Stomach (tissue), 9 donors: ENCODE data around the gene SPATA21. TPM values are rescaled to one million over a fixed set of nuclear protein-coding genes. Genes with fewer than 3 reads are reported as not detected.
A peak's percentile ranks its signal among the peaks of the same experiment; 100 is the strongest.

Source experiments
- DNase-seq, 2 donors: peaks; one replicate each; pipeline versions ENCODE4 v3.0.0 to v3.0.0-alpha.2; 2013 to 2019
- H3K27ac ChIP-seq, 5 donors: fragments of 200-600 bp in 4 of 5; sonication (generic) in 4 of 5; one replicate each; pipeline ENCODE4 v1.5.1; 2013 to 2019; ENCODE audit warnings: mild to moderate bottlenecking in 1 of 5, moderate library complexity in 1 of 5
- H3K27me3 ChIP-seq, 3 donors: fragments of 200-600 bp; sonication (generic); one replicate each; pipeline ENCODE4 v1.5.1; 2017 to 2019; ENCODE audit warnings: mixed run types in 1 of 3
- H3K36me3 ChIP-seq, 4 donors: fragments of 200-600 bp; sonication (generic); 1 replicate in 3 of 4; 2 replicates in 1 of 4; pipeline ENCODE4 v1.5.1; 2016 to 2019
- H3K4me1 ChIP-seq, 4 donors: fragments of 200-600 bp; sonication (generic); one replicate each; pipeline ENCODE4 v1.5.1; 2016 to 2019
- H3K4me3 ChIP-seq, 4 donors: fragments of 200-600 bp; sonication (generic) in 3 of 4; one replicate each; pipeline ENCODE4 v1.5.1; 2016 to 2019; ENCODE audit warnings: mild to moderate bottlenecking in 1 of 4
- H3K9me3 ChIP-seq, 4 donors: fragments of 200-600 bp; sonication (generic); one replicate each; pipeline ENCODE4 v1.5.1; 2016 to 2019
- CTCF ChIP-seq, 7 experiments: fragments of 450-650 bp in 4 of 7; fragments of 200-600 bp in 3 of 7; sonication (generic) in 3 of 7; IDR thresholded peaks; one replicate each; pipeline ENCODE4 v1.5.1; 2016 to 2019; ENCODE audit warnings: antibody characterized with exemption in 7 of 7, control low read depth in 2 of 7, mild to moderate bottlenecking in 1 of 7
- EP300 ChIP-seq: sonication (generic); formaldehyde crosslinking; IDR thresholded peaks from one replicate; pipeline ENCODE4 v1.6.1; 2017; ENCODE audit warnings: antibody characterized with exemption
- POLR2A ChIP-seq, 4 donors: fragments of 450-650 bp; IDR thresholded peaks; one replicate each; pipeline ENCODE4 v1.6.1; 2016; ENCODE audit warnings: antibody characterized with exemption in 4 of 4, control low read depth in 2 of 4, mild to moderate bottlenecking in 1 of 4, moderate library complexity in 1 of 4
- POLR2AphosphoS5 ChIP-seq, 3 donors: sonication (generic); formaldehyde crosslinking; IDR thresholded peaks; one replicate each; pipeline ENCODE4 v1.6.1; 2016; ENCODE audit warnings: antibody characterized with exemption in 3 of 3
- WGBS, 5 donors: extraction: QIAGEN DNeasy Blood & Tissue Kit in 3 of 5; methylation state at CpG; one replicate each; pipeline versions ENCODE4 v1.1.5 to v1.1.7; 2013 to 2018; 5-methylcytosine and 5-hydroxymethylcytosine counted together
- intact Hi-C: fragments of 100-400 bp; cut with DNase I; formaldehyde crosslinking; loops from one replicate; pipeline ENCODE4 v1.15.1; 2023; ENCODE audit warnings: low total_unique reads
- polyA plus RNA-seq, 3 donors: library from polyadenylated mRNA; stranded (reverse); fragments of 200-250 nt; gene quantifications; one replicate each; pipeline ENCODE4 v1.2.3, GENCODE V29; 2013
- total RNA-seq, 5 donors: library from RNA; depleted of rRNA; stranded (reverse); fragments of >200 nt; gene quantifications; one replicate each; pipeline versions ENCODE4 v1.1.0 to v1.2.3, GENCODE V29; 2014 to 2016
- donor health status: healthy with polysubstance abuse.
- donor health status: Bipolar disorder and iron deficiency.
- donor health status: healthy.

SPATA21 gene
- total and polyA plus RNA-seq, 8 donors = 0.25 to 0.31 (median 0.30) TPM; not detected in 5

- TF ChIP-seq EP300 (no peak), POLR2A (IDR thresholded peaks at IDR 0.05) (no peak), CTCF (IDR thresholded peaks at IDR 0.05) (no peak), POLR2AphosphoS5 (IDR thresholded peaks at IDR 0.05) (no peak)
- 62 to 92% (median 82%) methylated on average over 3 of the region's 3 CpGs for WGBS, 5 donors
- H3K36me3 ChIP-seq = peaks cover 0 to 11% (median 0%) of the 10 kb centered on the region in 4 donors
- DNase-seq = no peak
- no peaks in the 10 kb centered on the region for H3K9me3 ChIP-seq
- H3K4me3 ChIP-seq = no peak overlapping the region
- peak overlapping the region in 2 of 5 donors; percentile 9 to 33 for H3K27ac ChIP-seq
- intact Hi-C loops = no loop called here
- H3K4me1 ChIP-seq = peaks cover 62 to 100% (median 90%) of the 10 kb centered on the region in 4 donors
- H3K27me3 ChIP-seq = no peaks in the 10 kb centered on the region
These were observed 63.0 kb downstream of the SPATA21 start for GRCh38 chr1:16374266-16374665.

- TF ChIP-seq EP300 (no peak), POLR2A (IDR thresholded peaks at IDR 0.05) (no peak)
- Histone ChIP-seq H3K9me3 (no peaks in the 10 kb centered on the region), H3K36me3 (peaks cover 0 to 11% (median 0%) of the 10 kb centered on the region in 4 donors), H3K27me3 (no peaks in the 10 kb centered on the region), H3K4me1 (peaks cover 69 to 98% (median 88%) of the 10 kb centered on the region in 4 donors), H3K4me3 (no peak overlapping the region), H3K27ac (peak overlapping the region in 1 of 5 donors; percentile 14)
- DNase-seq = no peak
- intact Hi-C loops = no loop called here
- 67 to 83% (median 77%) methylated on average over 3 of the region's 3 CpGs for WGBS, 5 donors
These were observed 64.5 kb downstream of the SPATA21 start for GRCh38 chr1:16372535-16373285.

GRCh38 chr1:16371725-16372124, 65.5 kb downstream of the SPATA21 start:
- H3K4me1 ChIP-seq = peaks cover 63 to 88% (median 83%) of the 10 kb centered on the region in 4 donors
- intact Hi-C loops = no loop called here

GRCh38 chr1:16369821-16370220, 67.4 kb downstream of the SPATA21 start:
- H3K27me3 ChIP-seq = no peaks in the 10 kb centered on the region
- H3K27ac ChIP-seq = no peak overlapping the region
- H3K36me3 ChIP-seq = peaks cover 0 to 11% (median 0%) of the 10 kb centered on the region in 4 donors
- peaks cover 45 to 87% (median 73%) of the 10 kb centered on the region in 4 donors for H3K4me1 ChIP-seq
- no peak overlapping the region for H3K4me3 ChIP-seq
- intact Hi-C loops = no loop called here
- no peak for TF ChIP-seq CTCF (IDR thresholded peaks at IDR 0.05)
- TF ChIP-seq EP300 = no peak
- no peak for TF ChIP-seq POLR2A (IDR thresholded peaks at IDR 0.05)
- no peak for TF ChIP-seq POLR2AphosphoS5 (IDR thresholded peaks at IDR 0.05)
- no peak for DNase-seq
- no peaks in the 10 kb centered on the region for H3K9me3 ChIP-seq
- 88 to 94% (median 92%) methylated on average over 4 of the region's 4 CpGs for WGBS, 5 donors

More at GRCh38 chr1:16371725-16372124, 65.5 kb downstream of the SPATA21 start:
- peaks cover 0 to 11% (median 0%) of the 10 kb centered on the region in 4 donors for H3K36me3 ChIP-seq
- H3K27ac ChIP-seq = no peak overlapping the region
- H3K9me3 ChIP-seq = no peaks in the 10 kb centered on the region
- no peak overlapping the region for H3K4me3 ChIP-seq
- WGBS, 5 donors = 72 to 89% (median 80%) methylated on average over 5 of the region's 5 CpGs
- no peak for DNase-seq
- no peaks in the 10 kb centered on the region for H3K27me3 ChIP-seq
- TF ChIP-seq POLR2A (IDR thresholded peaks at IDR 0.05) = no peak
- no peak for TF ChIP-seq POLR2AphosphoS5 (IDR thresholded peaks at IDR 0.05)

- no peaks in the 10 kb centered on the region for H3K27me3 ChIP-seq
- no peak for TF ChIP-seq POLR2A (IDR thresholded peaks at IDR 0.05)
- TF ChIP-seq POLR2AphosphoS5 (IDR thresholded peaks at IDR 0.05) = no peak
- no peak for TF ChIP-seq CTCF (IDR thresholded peaks at IDR 0.05)
- no peak for TF ChIP-seq EP300
- peaks cover 33 to 87% (median 60%) of the 10 kb centered on the region in 4 donors for H3K4me1 ChIP-seq
- peak overlapping the region; percentile 97 to 98 (median 98) for H3K27ac ChIP-seq
- no peaks in the 10 kb centered on the region for H3K9me3 ChIP-seq
- DNase-seq = peak in 1 of 2 donors; percentile 53
- intact Hi-C loops = no loop called here
- H3K36me3 ChIP-seq = no peaks in the 10 kb centered on the region
- WGBS, 5 donors = 1 to 3% (median 2%) methylated on average over 24 of the region's 24 CpGs
- H3K4me3 ChIP-seq = peak overlapping the region; percentile 66 to 78 (median 70)
These were observed 69.0 kb downstream of the SPATA21 start for GRCh38 chr1:16367968-16368890.
